ENCODE results near the gene TBC1D4. TPM values are rescaled to one million over a fixed set of nuclear protein-coding genes. Genes with fewer than 3 reads are reported as not detected.

TBC1D4 gene
- total RNA-seq, 1 experiment from 2014 or later = 5.5 TPM

GRCh38 chr13:75331792-75332349 lies 150.1 kb downstream of the TBC1D4 start:
- POLR2A ChIA-PET = no interaction called here
- intact Hi-C loops (cut with micrococcal nuclease; ENCODE audit: unreplicated experiment) (no loop called here), in situ Hi-C loops (cut with HindIII; ENCODE audit: low pct_unique_long_range_greater_than_20kb, low sequenced_read_pairs) (no loop called here)
- no peak overlapping the region for H3K27ac ChIP-seq (ENCODE audit: low read length)
- H3K9me3 ChIP-seq (ENCODE audit: control insufficient read depth, insufficient read depth, low read depth, low read length) = no peaks in the 10 kb centered on the region
- H3K36me3 ChIP-seq (ENCODE audit: control insufficient read depth, insufficient read depth, low read length) = no peaks in the 10 kb centered on the region
- no peak for ATAC-seq
- no peaks in the 10 kb centered on the region for H3K4me1 ChIP-seq (ENCODE audit: control insufficient read depth, insufficient read depth, low read length)
- DNase-seq (ENCODE audit: low read depth, low spot score) = no peak
- no peak overlapping the region for H3K4me3 ChIP-seq (ENCODE audit: low read depth in 2 of 2, low read length in 2 of 2)
- no peaks in the 10 kb centered on the region for H3K27me3 ChIP-seq (ENCODE audit: control insufficient read depth, insufficient read depth, low read length)
- BruUV-seq (replicated peaks) = no TSS peak
- CTCF ChIA-PET = no interaction called here
- TF ChIP-seq POLR2AphosphoS5 (IDR thresholded peaks at IDR 0.05; ENCODE audit: low read depth, low read length) = no peak
- TF ChIP-seq TCF7L2 (IDR thresholded peaks at IDR 0.05; ENCODE audit: low read depth, low read length) = no peak
- no peak for TF ChIP-seq CTCF (IDR thresholded peaks at IDR 0.05)

DNA sequence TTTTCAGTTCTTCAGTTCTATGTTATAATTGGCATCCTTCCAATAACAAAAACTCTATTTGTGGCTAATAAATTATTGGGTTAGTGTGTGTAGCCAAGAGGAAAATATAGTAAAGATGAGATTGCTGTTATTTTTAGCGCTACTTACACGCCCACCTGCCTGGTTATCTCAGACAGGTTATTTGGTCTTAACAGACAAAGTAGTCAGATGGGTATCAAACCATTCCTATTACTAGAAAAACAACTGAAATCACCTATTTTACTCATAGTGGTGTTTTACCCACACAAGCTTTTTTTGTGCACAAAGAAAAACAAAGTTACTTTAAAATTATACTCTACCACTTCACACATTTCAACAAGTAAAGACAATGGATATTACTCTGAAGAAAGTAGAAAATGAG lies 151.2 kb downstream of the TBC1D4 start:
- in situ Hi-C loops (cut with HindIII; ENCODE audit: low pct_unique_long_range_greater_than_20kb, low sequenced_read_pairs) (no loop called here), intact Hi-C loops (cut with micrococcal nuclease; ENCODE audit: unreplicated experiment) (no loop called here)
- Histone ChIP-seq H3K27ac (ENCODE audit: low read length) (no peak overlapping the region), H3K36me3 (ENCODE audit: control insufficient read depth, insufficient read depth, low read length) (no peaks in the 10 kb centered on the region), H3K27me3 (ENCODE audit: control insufficient read depth, insufficient read depth, low read length) (no peaks in the 10 kb centered on the region), H3K4me1 (ENCODE audit: control insufficient read depth, insufficient read depth, low read length) (no peaks in the 10 kb centered on the region), H3K9me3 (ENCODE audit: control insufficient read depth, insufficient read depth, low read depth, low read length) (no peaks in the 10 kb centered on the region), H3K4me3 (ENCODE audit: low read depth in 2 of 2, low read length in 2 of 2) (no peak overlapping the region)
- DNase-seq (ENCODE audit: low read depth, low spot score) = no peak
- BruUV-seq (replicated peaks) = no TSS peak
- no peak for ATAC-seq
- ChIA-PET CTCF (no interaction called here), POLR2A (no interaction called here)
- TF ChIP-seq, protein P1, sequence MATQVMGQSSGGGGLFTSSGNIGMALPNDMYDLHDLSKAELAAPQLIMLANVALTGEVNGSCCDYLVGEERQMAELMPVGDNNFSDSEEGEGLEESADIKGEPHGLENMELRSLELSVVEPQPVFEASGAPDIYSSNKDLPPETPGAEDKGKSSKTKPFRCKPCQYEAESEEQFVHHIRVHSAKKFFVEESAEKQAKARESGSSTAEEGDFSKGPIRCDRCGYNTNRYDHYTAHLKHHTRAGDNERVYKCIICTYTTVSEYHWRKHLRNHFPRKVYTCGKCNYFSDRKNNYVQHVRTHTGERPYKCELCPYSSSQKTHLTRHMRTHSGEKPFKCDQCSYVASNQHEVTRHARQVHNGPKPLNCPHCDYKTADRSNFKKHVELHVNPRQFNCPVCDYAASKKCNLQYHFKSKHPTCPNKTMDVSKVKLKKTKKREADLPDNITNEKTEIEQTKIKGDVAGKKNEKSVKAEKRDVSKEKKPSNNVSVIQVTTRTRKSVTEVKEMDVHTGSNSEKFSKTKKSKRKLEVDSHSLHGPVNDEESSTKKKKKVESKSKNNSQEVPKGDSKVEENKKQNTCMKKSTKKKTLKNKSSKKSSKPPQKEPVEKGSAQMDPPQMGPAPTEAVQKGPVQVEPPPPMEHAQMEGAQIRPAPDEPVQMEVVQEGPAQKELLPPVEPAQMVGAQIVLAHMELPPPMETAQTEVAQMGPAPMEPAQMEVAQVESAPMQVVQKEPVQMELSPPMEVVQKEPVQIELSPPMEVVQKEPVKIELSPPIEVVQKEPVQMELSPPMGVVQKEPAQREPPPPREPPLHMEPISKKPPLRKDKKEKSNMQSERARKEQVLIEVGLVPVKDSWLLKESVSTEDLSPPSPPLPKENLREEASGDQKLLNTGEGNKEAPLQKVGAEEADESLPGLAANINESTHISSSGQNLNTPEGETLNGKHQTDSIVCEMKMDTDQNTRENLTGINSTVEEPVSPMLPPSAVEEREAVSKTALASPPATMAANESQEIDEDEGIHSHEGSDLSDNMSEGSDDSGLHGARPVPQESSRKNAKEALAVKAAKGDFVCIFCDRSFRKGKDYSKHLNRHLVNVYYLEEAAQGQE (IDR thresholded peaks at IDR 0.05; ENCODE audit: insufficient read depth in 1 of 2, low read depth in 2 of 2, low read length in 1 of 2) = no peak
- TF ChIP-seq TCF7L2 (IDR thresholded peaks at IDR 0.05; ENCODE audit: low read depth, low read length) (no peak), SIN3A (IDR thresholded peaks at IDR 0.05; ENCODE audit: borderline replicate concordance, insufficient read depth, low read depth, low read length) (no peak), CTCF (IDR thresholded peaks at IDR 0.05) (no peak), POLR2AphosphoS5 (IDR thresholded peaks at IDR 0.05; ENCODE audit: low read depth, low read length) (no peak)

Data from Panc1 (cell line).